Fibroblast of skin of right biceps (primary cell): ENCODE results near the gene AMBRA1.
A peak's percentile ranks its signal among the peaks of the same experiment; 100 is the strongest.
"Not testable (repeated sequence)": the region's sequence is repeated elsewhere in the genome, so short reads cannot be mapped to it uniquely, and the experiment has no call there.

Source experiments
- DNase-seq: peaks from one replicate; pipeline ENCODE4 v3.0.0-alpha.2; 2013

Gene AMBRA1

DNA sequence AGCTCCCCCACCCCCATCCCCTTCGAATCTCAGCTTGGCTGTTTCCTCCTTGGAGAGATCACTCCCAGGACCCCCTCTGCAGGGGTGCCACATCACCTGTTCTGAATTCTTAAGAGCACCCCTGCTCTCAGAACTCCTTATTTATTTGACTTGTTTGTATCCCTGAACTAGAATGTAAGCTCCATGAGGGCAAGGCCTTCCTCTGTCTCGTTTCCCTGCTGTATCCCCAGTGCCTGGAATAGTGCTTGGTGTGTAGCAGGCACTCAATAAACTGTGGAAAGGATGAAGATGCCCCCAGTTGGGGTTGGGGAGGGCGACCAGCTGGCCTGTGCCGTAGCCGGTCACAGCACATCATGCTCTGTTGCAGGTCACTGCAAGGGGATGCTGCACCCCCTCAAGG lies 216.0 kb downstream of the AMBRA1 start:
- no peak for DNase-seq

DNA sequence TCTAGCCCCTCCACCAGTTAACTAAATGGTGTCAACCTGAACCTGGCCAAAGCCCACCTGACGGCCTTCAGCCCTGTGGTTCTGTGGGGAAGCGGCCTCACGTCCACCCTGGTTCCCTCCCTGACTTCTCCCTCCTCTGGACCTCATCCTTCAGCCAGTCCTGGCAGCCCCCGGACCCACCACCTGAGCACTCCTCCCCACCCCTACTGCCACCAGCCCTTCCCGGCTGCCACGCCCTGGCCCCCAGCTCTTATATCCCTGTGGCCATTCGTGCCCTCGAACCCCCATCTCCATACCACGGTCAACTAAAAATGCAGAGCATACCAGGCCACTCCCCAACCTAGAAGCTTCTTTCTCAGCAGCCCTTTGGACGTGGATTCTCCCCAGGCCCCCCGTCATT lies 216.5 kb downstream of the AMBRA1 start:
- no peak for DNase-seq

DNA sequence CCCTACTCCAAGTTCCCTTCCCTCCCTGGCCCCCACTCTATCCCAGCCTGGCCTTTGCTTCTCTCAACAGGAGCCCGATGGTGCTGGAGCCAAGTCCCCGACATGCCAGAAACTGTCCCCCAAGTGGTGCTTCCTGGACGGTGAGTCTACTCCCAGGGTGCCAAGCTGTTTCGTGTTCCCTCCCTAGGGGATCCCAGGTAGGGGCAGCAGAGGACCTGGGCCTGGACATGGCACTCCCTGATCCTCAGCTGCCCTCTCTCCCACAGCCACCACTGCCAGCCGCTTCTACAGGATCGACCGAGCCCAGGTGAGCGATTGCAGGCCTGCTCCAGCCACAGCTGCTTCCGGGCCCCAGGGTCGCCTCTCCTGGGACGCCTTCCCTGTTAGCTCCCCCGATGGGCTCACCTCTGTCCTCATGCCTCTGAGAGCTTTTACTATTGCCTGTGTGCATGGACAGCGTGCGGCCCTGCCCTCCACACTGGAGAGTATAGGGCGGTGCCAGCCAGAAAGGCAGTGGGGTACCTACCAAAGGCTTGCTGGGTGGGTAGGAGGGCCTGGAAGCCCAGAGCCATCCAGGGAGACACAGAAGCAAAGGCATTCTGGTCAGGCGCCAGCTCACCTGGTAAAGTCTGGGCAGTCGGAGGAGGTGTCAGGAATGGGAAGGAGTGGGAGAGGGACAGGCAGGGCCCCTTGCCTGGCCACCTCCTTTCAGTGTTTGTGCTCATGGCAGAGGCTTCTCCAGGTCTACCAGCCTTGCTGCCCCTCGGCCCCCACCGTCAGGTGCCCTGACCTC lies 217.4 kb downstream of the AMBRA1 start:
- no peak for DNase-seq

DNA sequence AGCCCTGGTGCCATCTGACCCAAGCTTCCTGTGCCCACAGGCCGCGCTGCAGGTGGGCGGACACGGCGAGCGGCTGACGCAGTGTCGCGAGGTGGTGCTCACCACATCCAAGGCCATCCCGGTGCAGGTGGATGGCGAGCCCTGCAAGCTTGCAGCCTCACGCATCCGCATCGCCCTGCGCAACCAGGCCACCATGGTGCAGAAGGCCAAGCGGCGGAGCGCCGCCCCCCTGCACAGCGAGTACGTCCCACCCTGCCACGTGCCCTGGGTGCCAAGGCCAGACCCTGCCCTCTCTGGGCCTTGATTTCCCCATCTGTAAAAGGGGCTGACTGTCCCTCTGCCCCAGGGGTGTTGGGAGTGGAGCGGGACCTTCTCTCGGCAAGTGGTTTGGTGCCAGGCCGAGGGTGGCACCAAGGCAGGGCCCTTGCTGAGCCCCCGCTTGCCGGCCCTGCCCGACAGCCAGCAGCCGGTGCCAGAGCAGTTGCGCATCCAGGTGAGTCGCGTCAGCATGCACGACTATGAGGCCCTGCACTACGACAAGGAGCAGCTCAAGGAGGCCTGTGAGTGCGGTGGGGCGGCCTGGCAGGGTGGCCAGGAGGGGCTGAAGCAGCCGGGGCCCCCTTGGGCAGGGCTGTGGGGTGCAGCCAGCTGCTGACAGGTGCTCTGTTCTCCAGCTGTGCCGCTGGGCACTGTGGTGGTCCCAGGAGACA lies 218.3 kb downstream of the AMBRA1 start:
- DNase-seq = no peak

DNA sequence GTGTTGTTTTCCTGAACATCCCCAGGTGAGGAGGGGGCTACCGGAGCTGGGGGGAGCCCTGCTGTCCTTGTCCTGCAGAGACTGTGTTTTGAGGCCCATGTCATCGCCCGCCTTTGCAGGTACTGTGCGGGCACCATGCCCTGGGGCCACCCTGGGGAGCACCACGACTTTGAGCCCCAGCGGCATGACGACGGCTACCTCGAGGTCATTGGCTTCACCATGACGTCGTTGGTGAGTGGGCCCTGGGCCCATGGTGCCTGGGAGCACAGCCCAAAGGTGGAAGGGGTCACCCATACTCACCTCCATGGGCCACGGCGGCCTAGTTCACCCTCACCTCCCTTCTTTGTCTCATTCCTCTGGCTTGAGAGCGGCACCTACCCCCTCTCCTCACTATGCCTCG lies 219.0 kb downstream of the AMBRA1 start:
- no peak for DNase-seq

DNA sequence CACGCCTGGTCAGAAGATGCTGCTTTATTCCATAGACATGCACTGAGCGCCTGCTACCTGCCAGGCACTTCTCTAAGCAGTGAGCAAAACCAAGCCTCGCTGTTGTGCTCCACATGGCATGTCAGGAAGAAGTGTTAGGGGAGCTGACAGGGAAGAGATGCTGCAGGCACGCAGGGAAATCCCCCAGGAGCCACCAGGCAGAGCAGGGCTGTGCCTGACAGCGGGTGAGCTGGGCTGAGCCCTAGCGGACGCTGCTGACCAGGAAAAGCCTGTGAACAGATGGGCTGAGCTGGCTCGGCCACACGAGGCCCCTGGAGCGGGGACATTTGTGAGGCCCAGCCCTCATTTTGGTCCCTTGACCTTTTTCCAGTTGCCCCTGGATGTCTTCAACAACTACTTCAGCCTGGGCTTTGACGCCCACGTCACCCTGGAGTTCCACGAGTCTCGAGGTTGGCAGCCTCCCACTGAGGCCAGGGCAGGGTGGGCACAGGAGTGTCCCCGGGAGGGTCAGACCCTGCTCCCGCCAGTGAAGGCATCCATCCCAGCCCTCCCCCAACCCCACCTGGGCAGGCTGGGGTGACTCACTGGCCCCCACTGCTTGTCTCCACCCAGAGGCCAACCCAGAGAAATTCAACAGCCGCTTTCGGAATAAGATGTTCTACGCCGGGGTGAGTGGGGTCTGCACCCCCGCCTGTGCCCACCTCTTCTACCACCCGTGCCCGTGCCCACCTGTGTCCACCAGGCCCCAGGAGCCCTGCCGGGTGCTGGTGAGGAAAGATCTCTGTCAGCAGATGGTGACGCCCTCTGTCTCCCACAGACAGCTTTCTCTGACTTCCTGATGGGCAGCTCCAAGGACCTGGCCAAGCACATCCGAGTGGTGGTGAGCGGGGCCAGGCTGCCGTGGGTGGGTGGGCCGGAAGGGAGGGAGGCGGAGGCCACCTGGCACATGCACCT lies 219.8 kb downstream of the AMBRA1 start:
- DNase-seq = no peak

DNA sequence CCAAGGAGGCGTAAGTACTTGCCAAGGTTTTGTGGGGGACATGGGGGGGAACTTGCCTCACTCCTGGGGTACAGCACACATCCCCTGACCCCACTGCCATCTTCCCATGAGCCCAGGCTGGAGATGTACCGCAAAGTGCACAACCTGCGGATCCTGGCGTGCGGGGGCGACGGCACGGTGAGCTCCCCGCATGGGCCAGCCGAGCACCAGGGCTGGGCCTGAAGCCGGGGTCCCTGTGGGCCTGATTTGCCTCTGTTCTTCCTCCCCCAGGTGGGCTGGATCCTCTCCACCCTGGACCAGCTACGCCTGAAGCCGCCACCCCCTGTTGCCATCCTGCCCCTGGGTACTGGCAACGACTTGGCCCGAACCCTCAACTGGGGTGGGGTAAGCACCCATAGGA lies 221.3 kb downstream of the AMBRA1 start:
- DNase-seq = not testable (repeated sequence)

DNA sequence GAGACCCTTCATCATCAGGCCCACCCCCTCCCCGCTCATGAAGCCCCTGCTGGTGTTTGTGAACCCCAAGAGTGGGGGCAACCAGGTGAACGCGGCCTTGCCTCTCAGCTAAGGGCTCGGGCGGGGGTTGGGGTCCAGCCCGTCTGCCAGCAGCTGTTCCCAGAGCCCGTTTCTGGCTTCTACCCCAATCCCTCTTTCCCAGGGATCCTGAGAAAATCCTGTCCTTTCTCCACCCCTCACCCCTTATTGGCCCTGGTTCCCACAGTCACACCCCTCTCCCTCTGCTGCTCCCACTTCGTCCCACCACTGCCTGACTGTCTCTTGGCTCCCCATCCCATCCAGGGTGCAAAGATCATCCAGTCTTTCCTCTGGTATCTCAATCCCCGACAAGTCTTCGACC lies 221.7 kb downstream of the AMBRA1 start:
- DNase-seq = no peak

DNA sequence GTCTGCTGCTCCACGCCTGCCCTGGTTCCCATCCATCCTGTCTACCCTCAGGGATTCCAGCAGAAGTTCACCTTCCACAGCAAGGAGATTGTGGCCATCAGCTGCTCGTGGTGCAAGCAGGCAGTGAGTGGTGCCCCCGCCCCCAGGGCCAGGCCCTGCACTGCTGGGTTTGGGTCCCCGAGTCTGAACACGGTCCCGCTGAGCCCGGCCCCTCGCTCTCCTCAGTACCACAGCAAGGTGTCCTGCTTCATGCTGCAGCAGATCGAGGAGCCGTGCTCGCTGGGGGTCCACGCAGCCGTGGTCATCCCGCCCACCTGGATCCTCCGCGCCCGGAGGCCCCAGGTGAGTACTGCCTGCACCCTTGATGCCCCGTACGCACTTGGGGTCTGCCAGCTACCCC lies 222.6 kb downstream of the AMBRA1 start:
- DNase-seq = not testable (repeated sequence)

DNA sequence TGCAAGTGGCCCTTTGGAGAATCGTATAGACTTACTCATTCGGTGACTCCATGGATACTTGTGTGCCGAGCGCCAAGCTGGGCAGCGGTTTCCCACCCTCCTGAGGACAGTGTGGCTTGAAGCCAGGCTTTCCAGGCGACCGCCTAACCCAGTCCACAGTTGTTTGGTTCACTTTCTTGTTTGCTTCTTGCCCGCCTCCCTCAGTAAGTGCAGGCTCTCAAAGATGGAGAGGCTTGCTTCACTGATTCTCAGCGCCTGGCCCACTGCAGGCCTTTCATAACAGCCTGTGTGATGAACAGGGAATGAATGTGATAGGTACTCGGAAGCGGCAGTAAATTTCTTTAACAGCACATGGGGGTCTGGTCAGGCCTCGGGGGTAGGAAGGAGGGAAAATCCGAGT lies 223.6 kb downstream of the AMBRA1 start:
- DNase-seq = no peak

DNA sequence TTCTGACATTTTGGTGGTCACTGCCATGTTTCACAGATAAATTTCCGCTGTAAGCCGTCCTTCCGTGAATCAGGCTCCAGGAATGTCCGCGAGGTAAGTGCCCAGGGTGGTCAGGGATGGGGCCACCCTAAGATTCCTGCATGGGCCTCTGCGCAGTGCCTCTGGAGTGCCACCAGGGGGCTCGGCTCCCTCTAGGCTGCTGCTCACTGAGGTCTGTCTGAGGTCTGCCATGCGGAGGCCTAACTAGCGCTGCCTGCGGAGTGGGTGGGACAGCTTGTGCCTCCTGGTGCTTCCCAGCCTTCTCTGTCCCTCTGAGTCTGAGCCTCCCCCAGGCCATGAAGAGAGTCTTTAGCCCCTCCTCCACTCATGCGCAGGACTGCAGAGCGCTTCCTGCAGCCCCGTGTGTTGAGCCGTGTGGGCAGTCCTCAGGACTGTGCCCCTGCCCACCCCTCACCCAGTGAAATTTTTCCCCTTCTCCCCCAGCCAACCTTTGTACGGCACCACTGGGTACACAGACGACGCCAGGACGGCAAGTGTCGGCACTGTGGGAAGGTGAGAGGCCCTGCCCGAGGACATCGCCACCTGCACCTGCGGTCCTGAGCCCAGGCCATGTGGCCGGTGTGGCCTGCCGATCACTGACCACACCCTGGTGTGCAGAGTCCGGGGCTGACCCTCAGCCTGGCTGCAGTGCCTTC lies 224.2 kb downstream of the AMBRA1 start:
- DNase-seq = peak; percentile 70

DNA sequence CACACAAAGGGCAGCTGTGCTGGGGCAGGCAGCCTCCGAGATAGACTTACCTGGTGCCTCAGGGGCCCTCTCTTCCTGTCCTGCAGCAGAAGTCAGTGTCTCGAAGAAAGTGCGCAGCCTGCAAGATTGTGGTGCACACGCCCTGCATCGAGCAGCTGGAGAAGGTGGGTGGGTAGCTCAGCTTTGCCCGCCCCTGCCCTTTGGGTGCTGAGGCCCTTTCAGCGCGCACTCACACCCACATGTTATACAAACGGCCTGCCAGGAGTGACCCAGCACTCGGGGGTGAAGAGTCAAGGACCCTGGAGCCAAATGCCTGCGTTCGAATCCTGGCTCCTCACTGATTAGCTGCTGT lies 225.9 kb downstream of the AMBRA1 start:
- DNase-seq = no peak

DNA sequence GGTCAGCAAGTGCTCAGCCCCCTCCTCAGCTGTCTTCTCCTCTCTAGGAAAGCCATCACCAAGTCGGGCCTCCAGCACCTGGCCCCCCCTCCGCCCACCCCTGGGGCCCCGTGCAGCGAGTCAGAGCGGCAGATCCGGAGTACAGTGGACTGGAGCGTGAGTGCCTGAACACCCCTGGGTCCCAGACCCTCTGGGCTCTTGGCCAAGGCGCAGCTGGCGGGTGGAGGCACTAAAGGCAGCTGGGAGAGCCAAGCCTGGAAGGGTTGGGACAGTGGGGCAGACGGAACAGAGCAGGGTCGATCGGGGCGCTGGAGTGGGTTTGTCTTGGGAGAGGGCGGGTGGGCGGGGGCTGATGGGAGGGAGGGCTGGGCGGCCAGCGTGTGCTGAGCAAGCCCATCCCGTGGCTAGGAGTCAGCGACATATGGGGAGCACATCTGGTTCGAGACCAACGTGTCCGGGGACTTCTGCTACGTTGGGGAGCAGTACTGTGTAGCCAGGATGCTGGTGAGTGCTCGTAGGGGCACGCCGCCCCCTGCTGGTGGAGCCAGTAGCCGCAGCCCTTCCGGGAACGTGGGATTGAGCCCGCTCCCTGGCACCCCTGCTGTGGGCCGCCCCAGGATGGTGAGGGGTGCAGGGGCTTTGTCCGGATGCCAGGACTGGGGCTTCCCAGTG lies 226.4 kb downstream of the AMBRA1 start:
- peak; percentile 51 for DNase-seq

DNA sequence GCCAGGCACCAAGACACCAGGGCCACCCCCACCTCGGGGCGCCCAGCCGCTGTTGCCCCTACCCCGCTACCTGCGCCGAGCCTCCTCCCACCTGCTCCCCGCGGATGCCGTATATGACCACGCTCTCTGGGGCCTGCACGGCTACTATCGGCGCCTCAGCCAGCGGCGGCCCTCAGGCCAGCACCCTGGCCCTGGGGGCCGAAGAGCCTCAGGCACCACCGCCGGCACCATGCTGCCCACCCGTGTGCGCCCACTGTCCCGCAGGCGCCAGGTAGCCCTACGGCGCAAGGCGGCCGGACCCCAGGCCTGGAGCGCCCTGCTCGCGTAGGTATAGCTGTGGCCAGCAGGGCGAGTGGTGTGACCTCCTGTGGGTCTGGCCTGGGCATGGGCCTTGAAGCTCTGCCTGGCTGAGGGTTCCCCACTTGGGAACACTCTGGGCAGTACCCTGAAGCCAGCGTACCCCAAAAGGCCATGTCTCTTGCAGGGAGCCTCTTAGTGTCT lies 227.1 kb downstream of the AMBRA1 start:
- no peak for DNase-seq

DNA sequence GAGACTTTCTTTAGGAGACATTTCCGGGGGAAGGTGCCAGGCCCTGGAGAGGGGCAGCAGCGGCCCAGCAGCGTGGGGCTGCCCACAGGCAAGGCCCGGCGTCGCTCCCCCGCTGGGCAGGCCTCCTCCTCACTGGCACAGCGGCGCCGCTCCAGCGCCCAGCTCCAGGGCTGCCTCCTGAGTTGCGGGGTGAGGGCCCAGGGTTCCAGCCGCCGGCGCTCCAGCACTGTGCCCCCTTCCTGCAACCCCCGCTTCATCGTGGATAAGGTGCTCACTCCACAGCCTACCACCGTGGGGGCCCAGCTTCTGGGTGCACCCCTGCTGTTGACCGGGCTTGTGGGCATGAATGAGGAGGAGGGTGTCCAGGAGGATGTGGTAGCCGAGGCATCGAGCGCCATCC lies 227.6 kb downstream of the AMBRA1 start:
- no peak for DNase-seq

DNA sequence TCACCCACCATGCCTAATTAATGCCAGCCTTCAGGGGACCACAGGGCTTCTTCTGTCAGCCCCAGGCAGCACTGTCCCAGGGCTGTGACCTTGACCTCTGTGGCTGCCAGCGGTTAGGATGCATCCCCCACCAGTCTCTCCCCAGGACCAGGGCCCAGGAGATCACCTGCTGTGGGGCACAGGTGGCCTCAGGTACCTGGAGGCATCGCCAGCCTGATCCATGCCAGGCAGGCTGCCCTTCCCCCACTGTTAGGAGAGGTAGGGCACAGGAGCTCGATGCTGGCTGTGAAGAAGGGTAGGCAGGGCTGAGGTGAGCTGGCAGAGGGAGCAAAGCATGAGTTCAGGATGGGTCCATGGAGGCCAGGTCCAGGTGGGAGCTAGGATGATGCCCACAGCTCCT lies 229.0 kb downstream of the AMBRA1 start:
- no peak for DNase-seq

DNA sequence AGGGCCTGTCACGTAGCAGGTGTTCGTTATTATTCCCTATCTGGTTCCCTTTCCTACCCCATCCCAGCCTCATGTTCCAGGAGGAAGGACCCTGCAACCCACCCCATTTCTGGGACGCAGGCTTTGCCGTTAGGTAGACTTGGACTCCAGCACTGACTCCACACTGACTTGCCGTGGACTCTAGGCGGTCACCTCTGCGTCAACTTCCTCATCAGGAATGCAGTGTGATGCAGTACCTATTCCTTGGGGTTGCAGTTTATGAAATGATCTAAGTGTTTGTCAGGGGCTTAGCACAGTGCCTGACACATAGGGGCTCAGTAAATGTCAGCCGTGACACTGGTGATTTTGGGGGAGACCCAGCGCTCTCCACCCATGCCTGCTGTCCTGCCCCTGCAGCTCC lies 229.8 kb downstream of the AMBRA1 start:
- DNase-seq = no peak

DNA sequence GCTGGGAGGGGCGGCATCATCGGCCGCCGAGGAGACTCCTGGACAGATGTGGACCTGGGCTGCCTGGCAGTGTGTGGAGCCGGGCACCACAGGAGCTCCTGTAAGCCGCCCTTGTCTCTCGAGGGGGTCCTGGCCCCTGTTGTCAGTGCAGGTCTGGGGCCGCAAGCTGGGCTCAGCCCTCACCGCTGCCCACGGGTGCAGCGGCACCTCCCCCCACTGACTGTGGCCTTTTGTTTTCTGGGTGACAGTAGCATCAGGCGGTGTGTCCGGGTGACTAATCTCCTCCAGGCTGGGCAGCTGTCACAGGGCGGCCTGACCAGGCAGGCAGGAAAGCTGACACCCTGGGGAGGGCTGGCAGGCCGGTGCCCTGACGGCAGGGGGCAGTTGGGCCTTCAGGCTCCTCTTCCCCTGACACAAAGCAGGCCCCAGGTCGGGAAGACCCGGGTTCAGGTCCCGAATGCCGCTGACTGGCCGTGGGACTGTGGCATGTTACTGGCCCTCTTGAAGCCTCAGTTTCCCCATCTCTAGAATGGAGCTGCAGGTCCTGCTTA lies 230.3 kb downstream of the AMBRA1 start:
- no peak for DNase-seq

DNA sequence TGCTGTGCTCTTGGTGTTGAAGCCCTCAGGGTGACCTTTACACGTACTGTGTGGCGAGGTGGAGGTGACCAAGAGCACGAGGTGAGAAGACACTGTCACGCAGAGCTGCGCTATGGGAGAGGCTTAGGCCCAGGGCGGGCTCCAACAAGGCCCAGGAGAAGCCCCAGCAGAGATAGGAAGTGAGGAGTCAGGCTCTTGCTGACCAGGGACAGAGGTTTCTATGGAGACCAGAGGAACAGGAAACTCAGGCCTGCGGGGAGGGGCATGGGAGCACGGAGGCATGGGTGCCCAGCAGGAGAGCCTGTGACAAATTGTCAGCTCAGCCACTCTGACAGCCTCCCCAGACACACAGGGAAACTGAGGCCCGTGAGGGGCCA lies 230.8 kb downstream of the AMBRA1 start:
- DNase-seq = peak; percentile 33

DNA sequence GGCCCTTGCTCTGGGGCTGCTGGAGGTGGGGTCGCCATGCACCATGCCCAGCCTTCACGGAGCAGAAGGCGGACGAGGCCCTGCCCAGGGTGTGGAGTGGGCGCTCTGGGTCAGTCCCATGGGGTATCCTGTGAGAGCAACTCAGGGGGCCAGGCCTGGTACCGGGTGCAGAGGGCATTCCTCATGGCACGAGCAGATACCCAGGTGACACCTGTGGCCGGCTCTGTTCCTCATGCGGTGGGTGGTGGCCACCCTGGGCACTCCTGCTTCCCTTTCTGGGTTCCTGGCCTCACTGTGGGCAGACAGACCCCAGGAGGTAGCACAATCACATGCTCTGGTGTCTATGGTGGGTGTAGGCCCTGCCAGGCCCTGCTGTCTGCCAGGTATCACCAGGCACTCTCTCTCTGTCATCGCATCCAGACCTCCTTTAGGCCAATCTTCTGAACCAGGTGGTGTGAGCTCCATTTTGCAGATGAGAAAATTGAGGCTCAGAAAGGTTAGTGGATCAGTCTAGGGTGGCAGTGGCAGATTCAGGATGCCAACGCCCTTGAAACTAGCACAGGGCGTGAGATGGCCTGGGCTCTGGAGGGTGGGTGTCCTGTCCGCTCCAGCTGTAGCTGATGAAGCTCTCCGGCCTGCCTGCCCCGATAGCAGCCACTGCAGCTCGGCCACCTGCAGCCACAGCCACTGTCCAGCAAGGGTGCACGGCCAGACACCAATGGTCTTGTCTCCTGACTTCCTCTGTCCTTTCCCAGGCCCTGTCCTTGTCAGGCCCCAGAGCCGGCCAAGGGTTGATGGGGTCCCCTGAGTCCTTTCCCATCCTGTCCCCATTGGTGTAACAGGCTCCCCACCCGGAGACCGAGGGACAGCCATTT lies 231.4 kb downstream of the AMBRA1 start:
- no peak for DNase-seq
